Measurements from ENCODE around the gene ZNF320. TPM values are rescaled to one million over a fixed set of nuclear protein-coding genes. Genes with fewer than 3 reads are reported as not detected.
A peak's percentile ranks its signal among the peaks of the same experiment; 100 is the strongest.

Gene ZNF320
- 10 to 100 TPM in 2 of 4 donors, 1 to 10 TPM in 2; 2.8 to 23.1 (median 11.5) TPM for total RNA-seq

- no peaks in the 10 kb centered on the region for H3K9me3 ChIP-seq
- DNase-seq: peak; percentile 97
- H3K4me1 ChIP-seq: peaks cover 0 to 16% (median 13%) of the 10 kb centered on the region in 4 donors
- in situ Hi-C loops (cut with MboI; ENCODE audit: low pct_ligation_motif_present in 1 of 4, low pct_unique_long_range_greater_than_20kb in 1 of 4, low sequenced_read_pairs in 3 of 4) (no loop called here), intact Hi-C loops (cut with DNase I; ENCODE audit: low total_unique reads) (no loop called here)
- TF ChIP-seq CTCF (IDR thresholded peaks at IDR 0.05): no peak
- peak; percentile 90 for TF ChIP-seq POLR2A (IDR thresholded peaks at IDR 0.05)
- TF ChIP-seq POLR2AphosphoS5 (IDR thresholded peaks at IDR 0.05): peak; percentile 86 to 97 (median 93)
- peak within 1 kb of the TSS; percentile 54 to 93 (median 66) for H3K4me3 ChIP-seq
- peaks cover 0 to 20% (median 0%) of the 10 kb centered on the region in 4 donors for H3K36me3 ChIP-seq
- 4% methylated on average over 55 of the region's 56 CpGs; no CpG with 5 or more reads in 1 of the 2 donors for WGBS, 2 donors (ENCODE audit: low coverage in 1 of 2)
- peak within 1 kb of the TSS; percentile 92 to 98 (median 94) for H3K27ac ChIP-seq
- H3K27me3 ChIP-seq: no peaks in the 10 kb centered on the region
Measured at GRCh38 chr19:52897138-52897935, at the start of gene ZNF320. Gene ZNF320 (minus strand): TSS chr19:52897635. CDS start chr19:52890255, 7,380 bp downstream.

DNA sequence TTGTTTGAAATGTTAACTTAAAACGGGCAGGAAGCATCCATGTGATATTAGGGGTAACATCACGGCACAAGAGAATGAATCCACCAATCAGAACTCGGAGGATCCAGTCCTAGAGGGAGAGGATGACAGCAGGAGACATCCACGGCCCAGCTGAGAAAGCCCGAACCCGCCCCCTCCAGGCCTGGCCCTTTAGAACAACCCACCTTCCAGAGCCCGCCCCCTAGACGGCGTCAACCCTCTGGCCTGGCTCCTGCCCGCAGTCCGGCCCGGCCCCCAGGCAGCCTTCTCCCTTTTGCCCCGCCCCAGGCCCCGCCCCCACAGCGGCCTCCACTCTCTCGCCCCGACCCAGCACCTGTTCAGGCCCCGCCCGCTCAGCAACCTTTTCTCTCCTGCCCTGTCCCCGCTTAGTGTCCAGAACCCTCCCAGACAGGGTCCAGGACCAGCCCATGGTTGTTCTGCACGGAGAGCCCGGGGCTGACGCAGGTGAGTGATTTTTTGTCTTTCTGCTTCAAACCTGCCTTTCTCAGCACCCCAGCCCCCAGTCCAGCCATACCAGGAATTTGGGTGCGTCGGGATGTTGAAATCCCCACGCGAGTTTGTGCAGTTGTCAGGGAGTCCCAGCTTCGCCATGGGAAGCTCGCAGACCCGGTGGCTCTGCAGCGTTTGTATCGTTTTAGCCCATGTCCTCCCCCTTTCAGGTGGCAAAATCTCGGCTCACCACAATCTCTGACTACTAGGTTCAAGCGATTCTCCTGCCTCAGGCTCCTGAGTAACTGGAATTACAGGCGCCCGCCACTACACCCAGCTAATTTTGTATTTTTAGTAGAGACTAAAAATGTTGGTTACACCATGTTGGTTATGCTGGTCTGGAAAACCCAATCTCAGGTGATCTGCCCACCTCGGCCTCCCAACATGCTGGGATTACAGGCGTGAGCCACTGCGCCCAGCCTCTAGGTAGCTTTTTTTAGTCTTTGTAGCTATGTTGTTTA lies 49.2 kb upstream of the ZNF320 start:
- DNase-seq: peak; percentile 73
- H3K4me3 ChIP-seq: no peak overlapping the region
- 62 to 81% methylated on average over 5 to 37 of the region's 39 CpGs for WGBS, 2 donors (ENCODE audit: low coverage in 1 of 2)
- H3K27me3 ChIP-seq: no peaks in the 10 kb centered on the region
- H3K4me1 ChIP-seq: peaks cover under 1 to 15% (median 6%) of the 10 kb centered on the region in 4 donors
- H3K27ac ChIP-seq: peak overlapping the region in 1 of 4 donors; percentile 71
- intact Hi-C loops (cut with DNase I; ENCODE audit: low total_unique reads): no loop called here
- TF ChIP-seq EP300 (IDR thresholded peaks at IDR 0.05; ENCODE audit: low read depth) (no peak), CTCF (IDR thresholded peaks at IDR 0.05) (no peak), POLR2A (IDR thresholded peaks at IDR 0.05) (no peak), POLR2AphosphoS5 (IDR thresholded peaks at IDR 0.05) (no peak)
- in situ Hi-C loops (cut with MboI; ENCODE audit: low pct_ligation_motif_present in 1 of 4, low pct_unique_long_range_greater_than_20kb in 1 of 4, low sequenced_read_pairs in 3 of 4): no loop called here
- H3K36me3 ChIP-seq: peaks cover 3 to 37% (median 23%) of the 10 kb centered on the region in 4 donors
- H3K9me3 ChIP-seq: peaks cover 57 to 59% of the 10 kb centered on the region in 2 donors

DNA sequence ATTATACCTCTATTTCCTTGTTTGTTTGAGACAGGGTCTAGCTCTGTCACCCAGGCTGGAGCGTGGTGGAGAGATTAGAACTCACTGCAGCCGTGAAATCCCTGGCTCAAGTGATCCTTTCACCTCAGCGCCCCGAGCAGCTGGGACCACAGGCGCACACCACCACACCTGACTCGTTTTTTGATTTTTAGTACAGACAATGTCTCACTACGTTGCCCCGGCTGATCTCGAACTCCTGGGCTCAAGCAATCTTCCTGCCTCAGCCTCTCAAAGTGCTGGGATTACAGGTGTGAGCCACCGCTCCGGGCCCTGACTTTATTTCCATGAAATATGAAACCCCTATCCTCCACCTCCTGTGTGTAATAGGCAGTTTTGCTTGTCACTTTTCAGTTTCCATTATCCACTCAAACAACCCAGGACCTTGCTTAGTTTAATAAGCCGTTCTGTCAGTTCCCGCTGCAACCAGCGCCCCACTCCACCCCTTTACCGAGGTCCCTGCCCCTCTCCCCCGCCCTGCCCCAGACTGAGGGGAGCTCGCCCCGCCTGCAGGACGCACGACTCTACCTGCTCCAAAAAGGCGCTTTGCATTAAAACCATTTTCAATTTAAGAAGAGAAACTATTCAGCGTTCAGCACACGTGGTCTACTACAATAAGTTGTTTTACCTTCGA lies 48.4 kb upstream of the ZNF320 start:
- peak overlapping the region; percentile 30 to 71 (median 62) for H3K27ac ChIP-seq
- no peak for TF ChIP-seq CTCF (IDR thresholded peaks at IDR 0.05)
- TF ChIP-seq POLR2AphosphoS5 (IDR thresholded peaks at IDR 0.05): no peak
- TF ChIP-seq POLR2A (IDR thresholded peaks at IDR 0.05): no peak
- no peak for TF ChIP-seq EP300 (IDR thresholded peaks at IDR 0.05; ENCODE audit: low read depth)
- H3K27me3 ChIP-seq: no peaks in the 10 kb centered on the region
- 67 to 93% methylated on average over 8 to 24 of the region's 24 CpGs for WGBS, 2 donors (ENCODE audit: low coverage in 1 of 2)
- H3K9me3 ChIP-seq: peaks cover 49 to 52% of the 10 kb centered on the region in 2 donors
- in situ Hi-C loops (cut with MboI; ENCODE audit: low pct_ligation_motif_present in 1 of 4, low pct_unique_long_range_greater_than_20kb in 1 of 4, low sequenced_read_pairs in 3 of 4): no loop called here
- no peak for DNase-seq
- H3K4me3 ChIP-seq: no peak overlapping the region
- peaks cover under 1 to 28% (median 15%) of the 10 kb centered on the region in 4 donors for H3K36me3 ChIP-seq
- peaks cover 5 to 23% (median 9%) of the 10 kb centered on the region in 4 donors for H3K4me1 ChIP-seq
- intact Hi-C loops (cut with DNase I; ENCODE audit: low total_unique reads): no loop called here
